Smooth muscle cell (in vitro differentiated cells): ENCODE data around the gene MYO1E. TPM values are rescaled to one million over a fixed set of nuclear protein-coding genes. Genes with fewer than 3 reads are reported as not detected.

ENCODE experiments used
- DNase-seq: peaks from one replicate; lab custom pipeline; 2025; ENCODE audit not compliant: unreplicated experiment; lab: John Stamatoyannopoulos, UW
- H2AFZ ChIP-seq: fragments of 200-600 bp; sonication (generic); 2 replicates; pipeline ENCODE4 v1.6.0; 2016; ENCODE audit warnings: antibody characterized with exemption, low read depth, mild to moderate bottlenecking
- H3F3A ChIP-seq: fragments of 200-600 bp; sonication (generic); 2 replicates; pipeline ENCODE4 v1.6.0; 2017; ENCODE audit warnings: antibody characterized with exemption, low read depth
- H3K27ac ChIP-seq: fragments of 200-600 bp; sonication (generic); 2 replicates; pipeline ENCODE4 v1.5.1; 2016; ENCODE audit warnings: low read depth, mild to moderate bottlenecking
- H3K27me3 ChIP-seq: fragments of 200-600 bp; sonication (generic); 2 replicates; pipeline ENCODE4 v1.6.1; 2016; ENCODE audit warnings: low read depth, mild to moderate bottlenecking
- H3K36me3 ChIP-seq: fragments of 200-600 bp; sonication (generic); 2 replicates; pipeline ENCODE4 v1.5.1; 2016; ENCODE audit warnings: low read depth
- H3K4me1 ChIP-seq: fragments of 200-600 bp; sonication (generic); 2 replicates; pipeline ENCODE4 v1.5.1; 2016; ENCODE audit warnings: low read depth
- H3K4me2 ChIP-seq: fragments of 200-600 bp; sonication (generic); 2 replicates; pipeline ENCODE4 v1.6.0; 2016; ENCODE audit warnings: mild to moderate bottlenecking
- H3K4me3 ChIP-seq: fragments of 200-600 bp; sonication (generic); 2 replicates; pipeline ENCODE4 v1.5.1; 2016; ENCODE audit warnings: mild to moderate bottlenecking
- H3K79me2 ChIP-seq: fragments of 200-600 bp; sonication (generic); 2 replicates; pipeline ENCODE4 v1.6.0; 2016; ENCODE audit warnings: low read depth, mild to moderate bottlenecking
- H3K9ac ChIP-seq: fragments of 200-600 bp; sonication (generic); 2 replicates; pipeline ENCODE4 v1.6.0; 2016; ENCODE audit warnings: low read depth
- H3K9me3 ChIP-seq: fragments of 200-600 bp; sonication (generic); replicated peaks from 2 replicates; pipeline ENCODE4 v1.5.1; 2016; ENCODE audit warnings: low read depth
- H4K20me1 ChIP-seq: fragments of 200-600 bp; sonication (generic); 2 replicates; pipeline ENCODE4 v1.6.0; 2016; ENCODE audit warnings: low read depth
- WGBS: methylation state at CpG from one replicate; pipeline ENCODE4 v1.1.7; 2016; ENCODE audit warnings: low lambda C conversion rate; 5-methylcytosine and 5-hydroxymethylcytosine counted together
- polyA plus RNA-seq: library from polyadenylated mRNA; unstranded; fragments of >200 nt; fragmentation: Nextera tagmentation; extraction: Ambion mirVana; gene quantifications from 2 replicates; pipeline ENCODE4 v1.2.1, GENCODE V29; 2016
- total RNA-seq: library from RNA; depleted of rRNA; stranded (reverse); fragments of >200 nt; gene quantifications from 2 replicates; pipeline ENCODE4 v1.2.3, GENCODE V29; 2014
- TF ChIP-seq, protein P1 (sequence below): fragments of 200-600 bp; sonication (generic); IDR thresholded peaks from 2 replicates; pipeline ENCODE4 v1.5.1; 2017; ENCODE audit warnings: borderline replicate concordance, mild to moderate bottlenecking, antibody characterized with exemption; ENCODE audit not compliant: insufficient read depth, poor library complexity, severe bottlenecking

Gene MYO1E
- total and polyA plus RNA-seq, 2 experiments from 2014 or later = 50.0 to 54.5 TPM

DNA sequence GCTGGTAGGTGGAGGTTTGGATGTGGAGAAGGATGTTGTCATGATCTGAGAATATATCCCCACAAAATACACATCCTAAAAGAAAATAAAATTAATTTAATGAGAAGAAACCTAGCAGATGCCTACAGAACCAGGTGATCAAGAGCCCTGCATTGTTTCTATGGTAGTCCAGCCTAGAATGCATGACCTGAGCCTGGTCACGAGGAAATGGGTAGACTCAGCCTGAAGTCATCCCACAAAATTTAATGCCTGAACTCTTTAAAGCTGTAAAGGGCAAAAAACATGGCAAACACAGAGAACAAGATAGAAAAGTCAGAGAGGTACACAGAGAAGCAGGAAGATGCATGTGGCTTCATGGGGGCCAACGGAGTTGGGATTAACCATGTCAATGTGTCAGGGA, 130.0 kb downstream of the MYO1E start:
- TF ChIP-seq, protein P1, sequence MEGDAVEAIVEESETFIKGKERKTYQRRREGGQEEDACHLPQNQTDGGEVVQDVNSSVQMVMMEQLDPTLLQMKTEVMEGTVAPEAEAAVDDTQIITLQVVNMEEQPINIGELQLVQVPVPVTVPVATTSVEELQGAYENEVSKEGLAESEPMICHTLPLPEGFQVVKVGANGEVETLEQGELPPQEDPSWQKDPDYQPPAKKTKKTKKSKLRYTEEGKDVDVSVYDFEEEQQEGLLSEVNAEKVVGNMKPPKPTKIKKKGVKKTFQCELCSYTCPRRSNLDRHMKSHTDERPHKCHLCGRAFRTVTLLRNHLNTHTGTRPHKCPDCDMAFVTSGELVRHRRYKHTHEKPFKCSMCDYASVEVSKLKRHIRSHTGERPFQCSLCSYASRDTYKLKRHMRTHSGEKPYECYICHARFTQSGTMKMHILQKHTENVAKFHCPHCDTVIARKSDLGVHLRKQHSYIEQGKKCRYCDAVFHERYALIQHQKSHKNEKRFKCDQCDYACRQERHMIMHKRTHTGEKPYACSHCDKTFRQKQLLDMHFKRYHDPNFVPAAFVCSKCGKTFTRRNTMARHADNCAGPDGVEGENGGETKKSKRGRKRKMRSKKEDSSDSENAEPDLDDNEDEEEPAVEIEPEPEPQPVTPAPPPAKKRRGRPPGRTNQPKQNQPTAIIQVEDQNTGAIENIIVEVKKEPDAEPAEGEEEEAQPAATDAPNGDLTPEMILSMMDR = no peak
- Histone ChIP-seq H3K4me2 (no peak overlapping the region), H3K4me1 (no peaks in the 10 kb centered on the region), H3K27me3 (no peaks in the 10 kb centered on the region), H3K9me3 (no peaks in the 10 kb centered on the region), H2AFZ (no peak overlapping the region), H3K27ac (no peak overlapping the region), H3K9ac (no peak overlapping the region), H3K4me3 (no peak overlapping the region), H3K79me2 (no peaks in the 10 kb centered on the region), H3K36me3 (no peaks in the 10 kb centered on the region), H4K20me1 (peaks cover 8% of the 10 kb centered on the region), H3F3A (no peaks in the 10 kb centered on the region)
- DNase-seq = no peak
- 82% methylated on average over 2 of the region's 2 CpGs for WGBS

DNA sequence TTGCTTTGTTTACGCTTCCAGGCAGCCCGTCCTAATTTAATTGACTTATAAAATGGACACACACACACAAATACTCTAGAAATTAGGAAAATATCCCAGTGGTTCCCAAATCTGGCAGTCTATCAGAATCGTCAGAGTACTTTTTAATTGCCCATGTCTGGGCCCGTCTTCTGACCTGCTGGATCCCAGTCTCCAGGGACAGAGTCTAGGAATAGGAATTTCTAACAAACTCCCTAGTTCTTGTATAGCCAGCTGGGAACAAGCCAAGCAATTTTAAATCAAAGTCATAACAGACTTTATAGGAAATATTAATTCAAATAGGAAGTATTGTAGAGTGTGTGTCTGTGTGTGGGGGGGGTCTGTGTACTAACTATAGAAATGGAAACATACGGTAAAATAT, 132.6 kb downstream of the MYO1E start:
- H3K27ac ChIP-seq = no peak overlapping the region
- DNase-seq = no peak
- H3F3A ChIP-seq = no peaks in the 10 kb centered on the region
- TF ChIP-seq, protein P1 = no peak
- H3K36me3 ChIP-seq = no peaks in the 10 kb centered on the region
- H4K20me1 ChIP-seq = peaks cover 7% of the 10 kb centered on the region
- no peaks in the 10 kb centered on the region for H3K9me3 ChIP-seq
- WGBS = 93% methylated on average over 5 of the region's 5 CpGs
- no peaks in the 10 kb centered on the region for H3K27me3 ChIP-seq
- no peak overlapping the region for H3K9ac ChIP-seq
- H3K4me2 ChIP-seq = no peak overlapping the region
- no peaks in the 10 kb centered on the region for H3K4me1 ChIP-seq
- H3K4me3 ChIP-seq = no peak overlapping the region
- no peaks in the 10 kb centered on the region for H3K79me2 ChIP-seq
- no peak overlapping the region for H2AFZ ChIP-seq

DNA sequence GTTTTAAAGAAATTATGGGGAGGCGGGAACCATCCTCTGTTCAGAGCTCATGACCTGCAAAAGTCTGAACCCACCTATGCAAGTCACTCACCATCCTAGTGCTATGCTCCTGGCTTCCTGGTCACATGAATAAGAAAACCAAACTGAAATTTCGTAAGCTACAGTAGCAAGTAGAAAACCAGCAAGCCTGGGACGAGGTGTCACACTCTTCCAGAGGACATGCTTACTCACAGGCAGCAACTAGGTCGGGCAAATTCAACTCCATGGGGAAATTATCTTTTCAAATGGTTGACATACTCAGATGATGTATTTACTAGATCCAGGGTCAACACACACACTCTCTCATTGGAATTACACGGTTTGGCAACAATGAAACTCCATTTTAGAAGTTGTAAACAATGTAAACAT, 134.7 kb downstream of the MYO1E start:
- Histone ChIP-seq H3K27ac (no peak overlapping the region), H2AFZ (no peak overlapping the region), H3K27me3 (no peaks in the 10 kb centered on the region), H4K20me1 (no peaks in the 10 kb centered on the region), H3K9me3 (no peaks in the 10 kb centered on the region), H3K79me2 (no peaks in the 10 kb centered on the region), H3K4me3 (no peak overlapping the region), H3K9ac (no peak overlapping the region), H3K4me1 (no peaks in the 10 kb centered on the region), H3K36me3 (no peaks in the 10 kb centered on the region), H3F3A (no peaks in the 10 kb centered on the region), H3K4me2 (no peak overlapping the region)
- DNase-seq = no peak
- TF ChIP-seq, protein P1 = no peak
- 88% methylated on average over 5 of the region's 5 CpGs for WGBS

DNA sequence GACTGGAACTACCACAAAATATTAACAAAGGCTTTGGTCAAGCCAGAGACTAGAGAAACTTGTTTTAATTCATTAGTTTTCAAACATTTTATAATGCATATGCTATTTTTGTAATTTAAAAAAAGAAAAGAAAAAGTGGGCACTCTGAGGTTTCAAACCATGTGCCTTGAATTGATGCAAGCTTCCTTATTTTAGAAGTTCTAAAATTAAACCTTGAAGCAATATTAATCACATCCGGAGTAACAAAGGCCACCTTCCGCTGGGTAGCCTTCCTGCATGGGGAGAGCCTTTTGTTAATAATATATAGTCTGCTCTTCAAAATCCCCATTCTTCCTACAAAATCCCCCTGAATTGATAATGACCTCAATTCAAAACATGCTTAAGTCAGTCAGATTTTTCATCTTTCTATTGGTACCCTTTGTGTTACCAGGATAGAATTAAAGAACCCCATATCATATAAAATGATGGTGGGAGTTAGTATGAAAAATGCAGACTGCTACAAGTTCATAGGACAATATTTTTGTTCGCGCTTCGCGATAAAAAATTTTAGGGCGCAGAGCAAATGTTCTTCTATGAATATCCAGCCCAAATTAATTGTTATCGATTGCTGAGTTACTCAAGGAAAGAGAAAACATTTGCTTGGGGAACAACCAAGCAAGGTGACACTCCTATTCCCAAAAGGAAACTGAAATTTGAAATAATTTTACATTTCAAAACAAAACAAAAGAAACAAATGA, 135.4 kb downstream of the MYO1E start:
- Histone ChIP-seq H3K27ac (no peak overlapping the region), H3F3A (no peaks in the 10 kb centered on the region), H3K9ac (no peak overlapping the region), H4K20me1 (no peaks in the 10 kb centered on the region), H3K4me3 (no peak overlapping the region), H3K27me3 (no peaks in the 10 kb centered on the region), H3K4me1 (no peaks in the 10 kb centered on the region), H3K36me3 (no peaks in the 10 kb centered on the region), H3K9me3 (no peaks in the 10 kb centered on the region), H2AFZ (no peak overlapping the region), H3K4me2 (no peak overlapping the region), H3K79me2 (no peaks in the 10 kb centered on the region)
- WGBS = 98% methylated on average over 8 of the region's 8 CpGs
- TF ChIP-seq, protein P1 = no peak
- DNase-seq = no peak
